Neural crest cell (in vitro differentiated cells): Measurements from ENCODE around the gene CNTN5. TPM values are rescaled to one million over a fixed set of nuclear protein-coding genes. Genes with fewer than 3 reads are reported as not detected.
"Not testable (repeated sequence)": the region's sequence is repeated elsewhere in the genome, so short reads cannot be mapped to it uniquely, and the experiment has no call there.

Source experiments
- DNase-seq: peaks from one replicate; pipeline ENCODE4 v3.0.0; 2021; ENCODE audit warnings: low read depth, mixed read lengths, low spot score
- H3K27ac Mint-ChIP-seq: one replicate; pipeline ENCODE4 v1.8.0; 2021; ENCODE audit warnings: mild to moderate bottlenecking, mixed read lengths; ENCODE audit not compliant: unreplicated experiment
- H3K27me3 Mint-ChIP-seq: 2 replicates; pipeline ENCODE4 v1.8.0; 2021; ENCODE audit warnings: low read depth, mild to moderate bottlenecking, mixed read lengths
- H3K36me3 Mint-ChIP-seq: 2 replicates; pipeline ENCODE4 v1.8.0; 2021; ENCODE audit warnings: low read depth, mild to moderate bottlenecking, mixed read lengths
- H3K4me1 Mint-ChIP-seq: 2 replicates; pipeline ENCODE4 v1.8.0; 2021; ENCODE audit warnings: mixed read lengths
- H3K4me3 Mint-ChIP-seq: one replicate; pipeline ENCODE4 v1.8.0; 2021; ENCODE audit warnings: mild to moderate bottlenecking, mixed read lengths
- H3K9me3 Mint-ChIP-seq: 2 replicates; pipeline ENCODE4 v1.8.0; 2021; ENCODE audit warnings: mixed read lengths
- CTCF ChIP-seq: fragments of 200-600 bp; sonication (generic); conservative IDR thresholded peaks from 2 replicates; pipeline ENCODE4 v1.5.0; 2021; ENCODE audit warnings: antibody characterized with exemption, mild to moderate bottlenecking
- total RNA-seq: library from RNA; stranded (reverse); gene quantifications from 2 replicates; pipeline ENCODE4 v1.2.1, GENCODE V29; 2021

Gene CNTN5
- total RNA-seq, 1 donor from 2014 or later, result not detected

- H3K27ac Mint-ChIP-seq, result no peak overlapping the region
- TF ChIP-seq CTCF, result no peak
- DNase-seq, result no peak
- no peaks in the 10 kb centered on the region for H3K4me1 Mint-ChIP-seq
- H3K9me3 Mint-ChIP-seq, result no peaks in the 10 kb centered on the region
- no peak overlapping the region for H3K4me3 Mint-ChIP-seq
- no peaks in the 10 kb centered on the region for H3K36me3 Mint-ChIP-seq
- H3K27me3 Mint-ChIP-seq, result peaks cover 3% of the 10 kb centered on the region
Measured at GRCh38 chr11:99079576-99079975, 58.8 kb downstream of the CNTN5 start.

GRCh38 chr11:99080154-99080553 lies 59.4 kb downstream of the CNTN5 start:
- no peak for TF ChIP-seq CTCF
- Mint-ChIP-seq H3K9me3 (no peaks in the 10 kb centered on the region), H3K27me3 (peaks cover 3% of the 10 kb centered on the region), H3K27ac (no peak overlapping the region), H3K4me3 (no peak overlapping the region), H3K4me1 (no peaks in the 10 kb centered on the region), H3K36me3 (no peaks in the 10 kb centered on the region)
- no peak for DNase-seq

GRCh38 chr11:99098258-99098657 lies 77.5 kb downstream of the CNTN5 start:
- H3K36me3 Mint-ChIP-seq, result peaks cover 2% of the 10 kb centered on the region
- TF ChIP-seq CTCF, result no peak
- DNase-seq, result no peak
- peaks cover 7% of the 10 kb centered on the region for H3K9me3 Mint-ChIP-seq
- H3K4me3 Mint-ChIP-seq, result no peak overlapping the region
- H3K27ac Mint-ChIP-seq, result no peak overlapping the region
- H3K4me1 Mint-ChIP-seq, result no peaks in the 10 kb centered on the region
- no peaks in the 10 kb centered on the region for H3K27me3 Mint-ChIP-seq

- Mint-ChIP-seq H3K9me3 (peaks cover 7% of the 10 kb centered on the region), H3K4me3 (no peak overlapping the region), H3K4me1 (no peaks in the 10 kb centered on the region), H3K27me3 (no peaks in the 10 kb centered on the region), H3K27ac (no peak overlapping the region), H3K36me3 (peaks cover 2% of the 10 kb centered on the region)
- DNase-seq, result no peak
- no peak for TF ChIP-seq CTCF
Measured at GRCh38 chr11:99098751-99099150, 78.0 kb downstream of the CNTN5 start.

- H3K4me1 Mint-ChIP-seq, result no peaks in the 10 kb centered on the region
- no peak overlapping the region for H3K4me3 Mint-ChIP-seq
- TF ChIP-seq CTCF, result no peak
- H3K27me3 Mint-ChIP-seq, result no peaks in the 10 kb centered on the region
- no peaks in the 10 kb centered on the region for H3K36me3 Mint-ChIP-seq
- no peak for DNase-seq
- peaks cover 4% of the 10 kb centered on the region for H3K9me3 Mint-ChIP-seq
- no peak overlapping the region for H3K27ac Mint-ChIP-seq
Measured at GRCh38 chr11:99117603-99118002, 96.9 kb downstream of the CNTN5 start.

GRCh38 chr11:99133862-99134261 lies 113.1 kb downstream of the CNTN5 start:
- H3K4me1 Mint-ChIP-seq, H3K27me3 Mint-ChIP-seq, H3K36me3 Mint-ChIP-seq, H3K4me3 Mint-ChIP-seq, DNase-seq, H3K27ac Mint-ChIP-seq: not testable (repeated sequence)
- H3K9me3 Mint-ChIP-seq, result peaks cover 13% of the 10 kb centered on the region
